SK-N-MC (cell line): ENCODE results near the gene CDK5RAP1.
"Not testable (repeated sequence)": the region's sequence is repeated elsewhere in the genome, so short reads cannot be mapped to it uniquely, and the experiment has no call there.

Experiments used
- DNase-seq: peaks from one replicate; pipeline ENCODE4 v3.0.0-alpha.2; 2011; ENCODE audit warnings: low read depth, low spot score
- H3K27ac ChIP-seq: fragments of 200-600 bp; sonication (generic); 2 replicates; pipeline ENCODE4 v1.5.1; 2016; ENCODE audit warnings: mixed run types
- H3K36me3 ChIP-seq: fragments of 200-600 bp; sonication (generic); 2 replicates; pipeline ENCODE4 v1.6.1; 2017; ENCODE audit warnings: antibody characterized with exemption, low read length, mixed read lengths; ENCODE audit not compliant: insufficient read depth
- H3K4me3 ChIP-seq: fragments of 200-600 bp; sonication (generic); 2 replicates; pipeline ENCODE4 v1.5.1; 2016
- H3K9ac ChIP-seq: fragments of 200-600 bp; sonication (generic); 2 replicates; pipeline ENCODE4 v1.8.0; 2017; ENCODE audit warnings: mixed run types, mixed read lengths; ENCODE audit not compliant: insufficient read length
- H3K9me3 ChIP-seq: fragments of 200-600 bp; sonication (generic); 2 replicates; pipeline ENCODE4 v1.6.1; 2017; ENCODE audit warnings: low read depth, mild to moderate bottlenecking, antibody characterized with exemption, low read length, moderate library complexity, mixed read lengths
- EZH2 ChIP-seq: fragments of 200-600 bp; sonication (generic); IDR thresholded peaks from one replicate; pipeline ENCODE4 v1.6.1; 2017; ENCODE audit warnings: antibody characterized with exemption
- FOXP2 ChIP-seq: optimal IDR thresholded peaks from 2 replicates; pipeline ENCODE3; 2011; ENCODE audit warnings: mild to moderate bottlenecking, moderate library complexity; ENCODE audit not compliant: insufficient read depth; ENCODE audit errors: extremely low read length, control extremely low read depth
- POLR2AphosphoS5 ChIP-seq: IDR thresholded peaks from 2 replicates; pipeline ENCODE4 v1.6.1; 2012; ENCODE audit warnings: mild to moderate bottlenecking, low read depth, low read length, borderline replicate concordance

Gene CDK5RAP1

DNA sequence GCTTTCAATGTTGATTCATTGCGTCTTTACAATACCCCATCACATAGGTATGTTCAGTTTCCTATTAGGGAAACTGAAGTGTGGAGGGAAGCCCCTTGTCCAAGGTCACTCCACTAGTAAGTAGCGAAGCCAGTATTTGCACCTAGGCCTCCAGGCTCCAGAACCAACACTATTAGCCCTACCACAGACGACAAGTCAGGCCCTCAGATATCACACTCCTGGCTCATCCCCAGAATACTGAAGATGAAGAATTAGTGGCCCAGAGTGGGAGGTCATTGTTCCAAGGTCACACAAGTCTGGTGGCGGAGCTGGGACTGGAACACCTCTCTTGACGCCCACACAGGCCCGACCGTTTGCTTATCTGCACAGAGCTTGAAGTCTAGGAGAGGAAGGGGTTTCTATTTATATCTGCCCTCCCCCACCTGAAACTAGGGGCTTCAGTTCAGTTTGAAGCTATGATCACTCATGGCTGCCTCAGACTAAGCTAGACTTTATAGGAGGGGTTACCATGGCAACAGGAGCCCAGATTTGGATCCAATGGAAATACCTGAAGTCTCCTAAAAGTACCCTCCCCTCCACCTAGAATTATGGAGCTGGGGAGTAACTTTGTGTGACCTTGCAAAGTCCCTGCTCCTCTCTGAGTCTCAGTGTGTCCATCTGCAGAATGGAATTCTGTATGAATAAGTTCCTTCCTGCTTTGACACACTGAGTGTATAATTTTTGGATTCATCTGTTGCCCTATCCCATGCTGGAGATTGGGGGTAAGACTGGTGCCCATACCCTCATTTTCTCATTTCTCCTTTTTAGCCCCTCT lies 40.0 kb upstream of the CDK5RAP1 start:
- Histone ChIP-seq H3K27ac (peak overlapping the region; percentile 22; the same call in 1 of the 2 replicates), H3K9me3 (no peaks in the 10 kb centered on the region), H3K4me3 (no peak overlapping the region), H3K9ac (no peak overlapping the region), H3K36me3 (no peaks in the 10 kb centered on the region)
- TF ChIP-seq EZH2 (no peak), POLR2AphosphoS5 (no peak), FOXP2 (no peak)
- DNase-seq: no peak

- not testable (repeated sequence) for H3K9ac ChIP-seq, DNase-seq, H3K9me3 ChIP-seq, H3K4me3 ChIP-seq, H3K36me3 ChIP-seq
- H3K27ac ChIP-seq: peak overlapping the region; percentile 22; the same call in 1 of the 2 replicates
These were observed 39.2 kb upstream of the CDK5RAP1 start for GRCh38 chr20:33440562-33440961.

- DNase-seq: no peak
- Histone ChIP-seq H3K4me3 (no peak overlapping the region), H3K9me3 (no peaks in the 10 kb centered on the region), H3K36me3 (no peaks in the 10 kb centered on the region), H3K9ac (no peak overlapping the region), H3K27ac (peak overlapping the region; percentile 31; the same call in 1 of the 2 replicates)
- no peak for TF ChIP-seq FOXP2
- TF ChIP-seq EZH2: no peak
- TF ChIP-seq POLR2AphosphoS5: no peak
These were observed 37.2 kb upstream of the CDK5RAP1 start for GRCh38 chr20:33438481-33438880.

DNA sequence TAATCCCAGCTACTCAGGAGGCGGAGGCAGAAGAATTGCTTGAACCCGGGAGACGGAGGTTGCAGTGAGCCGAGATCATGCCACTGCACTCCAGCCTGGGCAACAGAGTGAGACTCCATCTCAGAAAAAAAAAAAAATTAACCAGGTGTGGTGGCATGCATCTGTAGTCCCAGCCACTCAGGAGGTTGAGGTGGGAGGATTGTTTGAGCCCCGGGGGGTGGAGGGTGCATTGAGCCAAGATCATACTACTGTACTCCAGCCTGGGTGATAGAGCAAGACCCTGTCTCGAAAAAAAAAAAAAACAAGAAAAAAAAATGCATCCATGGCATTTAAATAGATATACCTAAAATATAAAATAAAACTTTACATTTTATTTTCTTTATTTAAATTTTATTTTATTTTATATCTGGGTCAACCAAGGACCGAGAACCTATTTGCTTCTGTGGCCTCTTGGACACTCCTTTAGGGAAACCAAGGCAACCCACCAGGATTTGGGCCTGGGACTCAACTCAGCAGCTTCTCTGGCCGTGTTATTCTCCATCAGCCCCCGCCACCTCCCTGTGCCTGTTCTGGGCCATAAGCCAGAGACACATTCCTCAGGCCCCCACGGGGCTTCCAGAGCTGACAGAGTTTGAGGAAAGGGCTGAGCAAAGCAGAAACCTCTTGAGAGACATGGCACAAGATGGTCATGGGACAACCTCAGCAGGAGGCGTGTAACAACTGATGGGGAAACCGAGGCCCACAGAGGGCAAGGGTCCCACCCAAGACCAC lies 36.0 kb upstream of the CDK5RAP1 start:
- H3K4me3 ChIP-seq: no peak overlapping the region
- TF ChIP-seq FOXP2 (peak; percentile 48), POLR2AphosphoS5 (no peak)
- H3K27ac ChIP-seq: peak overlapping the region; percentile 51
- no peak for DNase-seq
- no peaks in the 10 kb centered on the region for H3K9me3 ChIP-seq
- H3K9ac ChIP-seq: no peak overlapping the region
- H3K36me3 ChIP-seq: no peaks in the 10 kb centered on the region

GRCh38 chr20:33434434-33434833 lies 33.1 kb upstream of the CDK5RAP1 start:
- Histone ChIP-seq H3K4me3 (no peak overlapping the region), H3K9ac (no peak overlapping the region), H3K36me3 (no peaks in the 10 kb centered on the region), H3K9me3 (no peaks in the 10 kb centered on the region), H3K27ac (peak overlapping the region; percentile 21; the same call in 1 of the 2 replicates)
- DNase-seq: no peak
- TF ChIP-seq POLR2AphosphoS5: no peak
- no peak for TF ChIP-seq FOXP2
- TF ChIP-seq EZH2: no peak

- Histone ChIP-seq H3K9me3 (no peaks in the 10 kb centered on the region), H3K9ac (no peak overlapping the region), H3K4me3 (no peak overlapping the region), H3K27ac (peak overlapping the region; percentile 21; the same call in 1 of the 2 replicates), H3K36me3 (no peaks in the 10 kb centered on the region)
- TF ChIP-seq FOXP2: no peak
- TF ChIP-seq POLR2AphosphoS5: no peak
- TF ChIP-seq EZH2: no peak
- no peak for DNase-seq
These were observed 32.3 kb upstream of the CDK5RAP1 start for GRCh38 chr20:33433465-33434234.

GRCh38 chr20:33431797-33432381 lies 30.6 kb upstream of the CDK5RAP1 start:
- H3K36me3 ChIP-seq: no peaks in the 10 kb centered on the region
- no peaks in the 10 kb centered on the region for H3K9me3 ChIP-seq
- no peak overlapping the region for H3K27ac ChIP-seq
- no peak for DNase-seq
- TF ChIP-seq POLR2AphosphoS5 (no peak), EZH2 (no peak), FOXP2 (no peak)
- no peak overlapping the region for H3K4me3 ChIP-seq
- H3K9ac ChIP-seq: no peak overlapping the region

- H3K4me3 ChIP-seq, DNase-seq, H3K36me3 ChIP-seq, H3K9ac ChIP-seq, H3K27ac ChIP-seq, H3K9me3 ChIP-seq: not testable (repeated sequence)
These were observed 22.6 kb upstream of the CDK5RAP1 start for GRCh38 chr20:33423875-33424274.
